HG02981 (cell line): ENCODE results near the gene CD19.
"Not testable (repeated sequence)": the region's sequence is repeated elsewhere in the genome, so short reads cannot be mapped to it uniquely, and the experiment has no call there.

Source experiments
- ATAC-seq: cut with Tn5 transposase; IDR thresholded peaks from one replicate; pipeline ENCODE4 v1.9.1; 2021; ENCODE audit warnings: mild to moderate bottlenecking, moderate library complexity; ENCODE audit not compliant: unreplicated experiment

CD19 gene

GRCh38 chr16:28980330-28980729 lies 48.6 kb downstream of the CD19 start:
- not testable (repeated sequence) for ATAC-seq

GRCh38 chr16:28980929-28981328 lies 49.2 kb downstream of the CD19 start:
- no peak for ATAC-seq

- ATAC-seq = no peak
Measured at GRCh38 chr16:28981517-28981916, 49.7 kb downstream of the CD19 start.

- ATAC-seq = no peak
Measured at GRCh38 chr16:28982418-28982817, 50.6 kb downstream of the CD19 start.

GRCh38 chr16:28982949-28983348 lies 51.2 kb downstream of the CD19 start:
- ATAC-seq = no peak

- ATAC-seq = no peak
Measured at GRCh38 chr16:28983644-28984043, 51.9 kb downstream of the CD19 start.

GRCh38 chr16:28984091-28984490 lies 52.3 kb downstream of the CD19 start:
- ATAC-seq = no peak

- no peak for ATAC-seq
Measured at GRCh38 chr16:28984619-28985135, 52.9 kb downstream of the CD19 start, which contains the start of gene LAT. LAT (plus strand) TSS chr16:28985052; CDS start chr16:28985418, 366 bp downstream.

GRCh38 chr16:28985211-28986041 lies 53.7 kb downstream of the CD19 start:
- ATAC-seq = no peak

GRCh38 chr16:28986046-28986445 lies 54.3 kb downstream of the CD19 start:
- ATAC-seq = no peak

- no peak for ATAC-seq
Measured at GRCh38 chr16:28986492-28986891, 54.7 kb downstream of the CD19 start.

GRCh38 chr16:28987170-28987853 lies 55.5 kb downstream of the CD19 start:
- ATAC-seq = no peak
